B cell (primary cell): ENCODE data around the gene HYLS1. TPM values are rescaled to one million over a fixed set of nuclear protein-coding genes. Genes with fewer than 3 reads are reported as not detected.

Source experiments
- ATAC-seq: fragments of 200-7000 bp; cut with Tn5 transposase; one replicate; pipeline ENCODE4 v1.10.0; 2021; ENCODE audit warnings: low read depth, mild to moderate bottlenecking, moderate number of reproducible peaks, moderate library complexity
- CTCF ChIA-PET: fragments of 350-600 bp; sonication (Branson Sonifier 250); formaldehyde crosslinking; loops from one replicate; lab custom pipeline; 2021; ENCODE audit warnings: antibody characterized with exemption, inconsistent platforms; lab: Charles Lee
- POLR2A ChIA-PET: fragments of 350-600 bp; sonication (Branson Sonifier 250); formaldehyde crosslinking; loops from one replicate; lab custom pipeline; 2021; ENCODE audit warnings: antibody characterized with exemption; lab: Charles Lee
- DNase-seq: peaks from one replicate; pipeline ENCODE4 v3.0.0; 2013
- H2AFZ ChIP-seq: 2 replicates; pipeline ENCODE4 v1.6.1; 2012; ENCODE audit warnings: mild to moderate bottlenecking, low read depth, low read length; ENCODE audit not compliant: insufficient read depth, poor library complexity, severe bottlenecking
- H3K27ac ChIP-seq, 2 donors: 1 replicate in 1 of 2; 2 replicates in 1 of 2; pipeline ENCODE4 v1.5.1; 2012 to 2013; ENCODE audit warnings: low read length in 2 of 2, mild to moderate bottlenecking in 2 of 2, moderate library complexity in 1 of 2
- H3K27me3 ChIP-seq, 4 experiments: fragments of 200-600 bp in 1 of 4; sonication (generic) in 1 of 4; replicated peaks in 1 of 4; 1 replicate in 2 of 4; 2 replicates in 2 of 4; pipeline versions ENCODE4 v1.6.1 to v1.7.0; 2013 to 2016; ENCODE audit warnings: low read length in 3 of 4, mild to moderate bottlenecking in 2 of 4, mixed read lengths in 1 of 4, moderate library complexity in 1 of 4; ENCODE audit not compliant: insufficient read depth in 4 of 4, control insufficient read depth in 3 of 4; ENCODE audit errors: control extremely low read depth in 1 of 4
- H3K36me3 ChIP-seq, 2 experiments: replicated peaks in 1 of 2; 1 replicate in 1 of 2; 2 replicates in 1 of 2; pipeline versions ENCODE4 v1.6.1 to v1.7.1; 2013; ENCODE audit warnings: low read length in 1 of 2; ENCODE audit not compliant: insufficient read depth in 2 of 2, control insufficient read depth in 1 of 2; ENCODE audit errors: control extremely low read depth in 1 of 2, extremely low read depth in 1 of 2
- H3K4me1 ChIP-seq, 2 donors: fragments of 200-600 bp in 1 of 2; sonication (generic) in 1 of 2; 1 replicate in 1 of 2; 2 replicates in 1 of 2; pipeline versions ENCODE4 v1.5.1 to v1.6.1; 2013 to 2017; ENCODE audit warnings: low read length in 2 of 2; ENCODE audit not compliant: control insufficient read depth in 2 of 2, insufficient read depth in 2 of 2
- H3K4me2 ChIP-seq: replicated peaks from 2 replicates; pipeline ENCODE3; 2012; ENCODE audit warnings: mild to moderate bottlenecking, low read depth, low read length; ENCODE audit not compliant: poor library complexity, severe bottlenecking
- H3K4me3 ChIP-seq, 5 experiments: fragments of 200-600 bp in 1 of 5; sonication (generic) in 1 of 5; 1 replicate in 3 of 5; 2 replicates in 2 of 5; pipeline versions ENCODE4 v1.5.1 to v1.7.0; 2011 to 2016; ENCODE audit warnings: low read length in 4 of 5, mild to moderate bottlenecking in 4 of 5, low read depth in 2 of 5, control low read depth in 1 of 5, moderate library complexity in 1 of 5; ENCODE audit not compliant: insufficient read depth in 1 of 5; ENCODE audit errors: control extremely low read depth in 1 of 5, extremely low read depth in 1 of 5
- H3K79me2 ChIP-seq: fragments of 200-600 bp; sonication (generic); one replicate; pipeline ENCODE4 v1.6.0; 2016; ENCODE audit warnings: low read length; ENCODE audit not compliant: control insufficient read depth, insufficient read depth
- H3K9ac ChIP-seq: fragments of 200-600 bp; sonication (generic); 2 replicates; pipeline ENCODE4 v1.6.1; 2017; ENCODE audit warnings: mild to moderate bottlenecking, low read length, moderate library complexity
- H3K9me3 ChIP-seq, 3 donors: one replicate each; pipeline versions ENCODE4 v1.6.1 to v1.7.1; 2013; ENCODE audit warnings: low read length in 2 of 3; ENCODE audit not compliant: control insufficient read depth in 2 of 3, insufficient read depth in 1 of 3; ENCODE audit errors: control extremely low read depth in 1 of 3
- H4K20me1 ChIP-seq: 2 replicates; pipeline ENCODE4 v1.6.0; 2012; ENCODE audit warnings: mild to moderate bottlenecking, low read length; ENCODE audit not compliant: insufficient read depth, control insufficient read depth, poor library complexity, severe bottlenecking
- H3K27ac Mint-ChIP-seq: one replicate; pipeline ENCODE4 v1.8.0; 2021; ENCODE audit warnings: mixed read lengths
- H3K27me3 Mint-ChIP-seq: one replicate; pipeline ENCODE4 v1.8.0; 2021; ENCODE audit warnings: mixed read lengths
- H3K4me1 Mint-ChIP-seq: one replicate; pipeline ENCODE4 v1.8.0; 2021; ENCODE audit warnings: mixed read lengths
- H3K4me3 Mint-ChIP-seq: one replicate; pipeline ENCODE4 v1.8.0; 2021; ENCODE audit warnings: mixed read lengths
- H3K9me3 Mint-ChIP-seq: one replicate; pipeline ENCODE4 v1.8.0; 2022; ENCODE audit warnings: mixed read lengths; ENCODE audit not compliant: insufficient read depth
- CTCF ChIP-seq: fragments of 200-600 bp; IDR thresholded peaks from one replicate; pipeline ENCODE4 v1.8.0; 2022; ENCODE audit warnings: antibody characterized with exemption, mild to moderate bottlenecking
- EZH2 ChIP-seq: IDR thresholded peaks from 2 replicates; pipeline ENCODE4 v1.6.1; 2012; ENCODE audit warnings: borderline replicate concordance, low read depth, mild to moderate bottlenecking, moderate library complexity, low read length; ENCODE audit not compliant: insufficient read depth, poor library complexity, severe bottlenecking
- WGBS: methylation state at CpG from one replicate; pipeline ENCODE4 v1.1.5; 2013; ENCODE audit warnings: missing lambda C conversion rate; ENCODE audit not compliant: insufficient coverage; 5-methylcytosine and 5-hydroxymethylcytosine counted together
- intact Hi-C: fragments of 100-400 bp; cut with micrococcal nuclease; formaldehyde crosslinking; loops from one replicate; pipeline ENCODE4 v1.10.0; 2022
- polyA plus RNA-seq: library from polyadenylated mRNA; depleted of rRNA; stranded (reverse); fragments of >200 nt; gene quantifications from 2 replicates; pipeline ENCODE4 v1.2.3, GENCODE V29; 2012
- total RNA-seq, 2 donors: library from RNA; stranded (reverse); fragments of 120-200 nt in 1 of 2; gene quantifications; 1 replicate in 1 of 2; 2 replicates in 1 of 2; pipeline versions ENCODE4 v1.2.3 to v1.2.4, GENCODE V29; 2013 to 2022

HYLS1 gene
- total and polyA plus RNA-seq, 2 donors (not counting 1 experiment from before 2014, with no cell fraction given), result 3.1 to 9.4 TPM

- no peaks in the 10 kb centered on the region for H4K20me1 ChIP-seq
- H3K9me3 Mint-ChIP-seq, result no peaks in the 10 kb centered on the region
- H3K9ac ChIP-seq, result no peak overlapping the region
- ATAC-seq (no peak), DNase-seq (no peak)
- no peak overlapping the region for H3K27ac Mint-ChIP-seq
- H3K4me1 Mint-ChIP-seq, result no peaks in the 10 kb centered on the region
- H3K36me3 ChIP-seq, result no peaks in the 10 kb centered on the region
- no peak overlapping the region for H3K4me3 ChIP-seq
- H3K27ac ChIP-seq, result no peak overlapping the region
- no peak overlapping the region for H3K4me3 Mint-ChIP-seq
- H3K27me3 Mint-ChIP-seq, result peaks cover 4% of the 10 kb centered on the region
- H3K27me3 ChIP-seq, result peaks cover 0 to 4% (median 0%) of the 10 kb centered on the region in 4 experiments
- H2AFZ ChIP-seq, result no peak overlapping the region
- H3K4me1 ChIP-seq, result no peaks in the 10 kb centered on the region
- ChIA-PET CTCF (interaction anchor here (1.4 to 2.6 kb wide), 2 partner anchors 13 to 252 kb away, joined by 4 to 13 read pairs; no protein-coding TSS in a partner anchor), POLR2A (no interaction called here)
- no peaks in the 10 kb centered on the region for H3K9me3 ChIP-seq
- no peaks in the 10 kb centered on the region for H3K79me2 ChIP-seq
- H3K4me2 ChIP-seq, result no peak overlapping the region
- TF ChIP-seq CTCF, result no peak
- no peak for TF ChIP-seq EZH2
- WGBS, result 75% methylated on average over 4 of the region's 4 CpGs
- intact Hi-C loops, result no loop called here
Observed at GRCh38 chr11:125941267-125941618, 53.8 kb downstream of the HYLS1 start.

DNA sequence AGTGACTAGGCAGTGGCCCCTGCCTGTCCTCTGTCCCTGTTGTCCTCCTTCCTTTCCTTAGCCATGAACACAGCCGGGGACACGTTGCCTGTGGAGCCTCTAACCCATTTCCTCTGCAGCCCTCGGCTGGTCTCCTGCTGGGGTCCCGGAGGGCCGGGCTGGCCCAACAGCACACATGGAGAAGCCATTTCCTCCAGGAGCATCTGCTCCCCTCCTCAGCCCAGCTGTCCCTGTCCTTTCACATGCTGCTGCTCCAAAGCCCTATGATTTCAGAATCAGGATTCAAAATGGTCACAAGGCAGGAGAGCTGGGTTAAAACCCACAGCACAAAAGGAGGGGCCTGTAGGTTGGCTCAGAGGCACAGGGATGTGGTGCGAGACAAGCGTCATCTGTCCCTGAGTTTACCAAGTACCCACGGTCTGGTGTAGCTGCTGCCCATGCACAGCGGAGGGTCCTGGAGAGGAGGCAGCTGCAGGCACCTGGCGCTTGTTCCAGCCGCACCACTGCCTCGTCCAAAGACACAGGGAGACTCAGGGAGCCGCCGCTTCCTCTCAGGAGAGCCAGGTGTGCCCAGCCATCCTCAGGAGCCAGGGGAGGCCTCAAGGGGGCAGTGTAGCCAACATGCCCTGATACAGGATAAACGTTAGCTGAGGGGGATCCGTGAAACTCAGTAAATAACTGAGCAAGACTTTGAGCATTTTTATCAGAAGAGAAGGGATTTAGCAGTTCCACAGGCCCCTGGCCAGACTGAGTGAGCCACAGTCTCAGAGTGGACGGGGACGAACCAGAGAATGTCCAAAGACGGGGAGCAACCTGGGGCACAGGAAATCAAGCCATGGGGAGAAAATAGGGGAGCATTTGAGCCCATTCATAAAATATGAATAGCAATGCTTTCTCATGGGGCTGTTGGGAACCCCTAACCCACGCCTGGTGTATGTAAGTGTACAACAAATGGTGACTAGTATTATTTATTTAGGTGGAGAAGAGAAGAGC lies 54.4 kb downstream of the HYLS1 start:
- H3K27ac Mint-ChIP-seq, result no peak overlapping the region
- 30% methylated on average over 20 of the region's 20 CpGs for WGBS
- DNase-seq (no peak), ATAC-seq (no peak)
- H3K4me3 Mint-ChIP-seq, result no peak overlapping the region
- H3K4me1 Mint-ChIP-seq, result no peaks in the 10 kb centered on the region
- H3K4me3 ChIP-seq, result no peak overlapping the region
- TF ChIP-seq EZH2 (no peak), CTCF (peak; percentile 26)
- H3K9ac ChIP-seq, result no peak overlapping the region
- H3K36me3 ChIP-seq, result no peaks in the 10 kb centered on the region
- no peaks in the 10 kb centered on the region for H3K9me3 Mint-ChIP-seq
- peaks cover 4% of the 10 kb centered on the region for H3K27me3 Mint-ChIP-seq
- CTCF ChIA-PET, result interaction anchor here (1.2 to 2.6 kb wide), 2 partner anchors 15 to 252 kb away, joined by 3 to 13 read pairs; no protein-coding TSS in a partner anchor
- no peaks in the 10 kb centered on the region for H4K20me1 ChIP-seq
- H3K27ac ChIP-seq, result no peak overlapping the region
- no peak overlapping the region for H3K4me2 ChIP-seq
- H3K9me3 ChIP-seq, result no peaks in the 10 kb centered on the region
- no peaks in the 10 kb centered on the region for H3K4me1 ChIP-seq
- no peaks in the 10 kb centered on the region for H3K79me2 ChIP-seq
- POLR2A ChIA-PET, result no interaction called here
- H3K27me3 ChIP-seq, result peaks cover 0 to 4% (median 0%) of the 10 kb centered on the region in 4 experiments
- intact Hi-C loops, result no loop called here
- no peak overlapping the region for H2AFZ ChIP-seq
